HG03196 (cell line): Measurements from ENCODE around the gene TXNDC16.

Source experiments
- ATAC-seq: cut with Tn5 transposase; IDR thresholded peaks from one replicate; pipeline ENCODE4 v1.9.1; 2021; ENCODE audit not compliant: unreplicated experiment

Gene TXNDC16

DNA sequence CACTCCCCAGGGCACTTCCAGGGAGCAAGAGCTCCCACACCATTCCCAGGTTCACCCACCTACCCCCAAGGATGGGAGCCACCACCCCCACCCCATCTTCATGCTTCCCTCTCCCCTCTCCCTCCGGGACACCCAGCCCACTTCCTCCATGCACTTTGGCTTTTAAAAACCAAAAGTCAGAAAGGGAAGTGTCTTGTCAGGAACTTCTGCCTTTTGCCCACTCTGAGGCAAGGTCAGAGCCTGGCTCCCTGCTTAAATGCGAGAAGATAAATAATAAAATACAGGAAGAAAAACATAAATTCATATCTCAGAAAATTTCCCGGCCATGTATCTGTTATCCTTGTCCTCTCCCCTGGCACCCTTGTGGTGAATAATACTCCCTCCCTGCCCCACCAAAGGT, 156.6 kb downstream of the TXNDC16 start:
- ATAC-seq = no peak

DNA sequence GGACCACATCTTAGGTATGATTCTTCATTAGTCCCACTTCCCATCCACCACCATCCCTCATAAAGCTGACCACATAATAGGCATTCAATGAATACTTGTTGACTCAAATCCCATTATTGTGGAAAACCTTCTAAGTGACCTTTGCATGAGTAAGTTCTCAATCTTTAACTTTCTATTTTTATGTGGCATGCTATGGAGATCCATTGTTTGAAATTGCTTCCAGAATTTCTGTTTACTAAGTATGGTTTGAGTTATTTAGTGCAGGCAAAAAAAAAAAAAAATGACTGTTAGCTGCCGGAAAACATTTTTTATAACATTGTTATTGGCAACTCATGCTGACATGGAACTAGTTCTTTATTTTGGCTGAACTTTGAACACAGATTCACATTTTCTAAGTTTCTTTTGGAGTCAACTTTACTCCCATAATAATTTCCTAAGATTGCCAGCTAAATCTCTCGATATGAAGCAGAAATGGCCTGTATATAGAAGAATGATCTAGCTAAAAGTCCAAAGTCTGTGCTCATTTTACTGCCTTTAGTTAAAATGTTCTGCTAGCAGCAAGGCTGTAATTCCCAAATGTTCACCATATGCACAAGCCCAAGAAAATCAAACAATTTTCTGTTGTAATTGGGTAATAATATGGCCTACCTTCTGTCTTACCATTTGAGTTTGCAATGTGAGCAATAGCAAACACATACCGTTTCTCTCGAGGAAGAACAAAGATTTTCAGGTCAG, 160.3 kb downstream of the TXNDC16 start:
- ATAC-seq = no peak
